H9 (cell line): ENCODE measurements around the gene RNGTT. TPM values are rescaled to one million over a fixed set of nuclear protein-coding genes. Genes with fewer than 3 reads are reported as not detected.

Experiments used
- DNase-seq: peaks from one replicate; pipeline ENCODE4 v3.0.0-alpha.2; 2017
- H2AFZ ChIP-seq: one replicate; pipeline ENCODE4 v1.6.1; 2013; ENCODE audit warnings: mild to moderate bottlenecking, low read length, control low read depth, moderate library complexity
- H2AK5ac ChIP-seq: 2 replicates; pipeline ENCODE4 v1.6.1; 2013; ENCODE audit warnings: low read length, control low read depth, mixed read lengths; ENCODE audit not compliant: insufficient read length
- H2BK120ac ChIP-seq: one replicate; pipeline ENCODE4 v1.6.1; 2013; ENCODE audit warnings: low read depth, mild to moderate bottlenecking, low read length, control low read depth, inconsistent platforms; ENCODE audit not compliant: poor library complexity, severe bottlenecking
- H2BK12ac ChIP-seq: 2 replicates; pipeline ENCODE4 v1.6.1; 2013; ENCODE audit warnings: low read length, control low read depth, mixed read lengths, low read depth; ENCODE audit not compliant: insufficient read length
- H2BK15ac ChIP-seq: 2 replicates; pipeline ENCODE4 v1.6.1; 2013; ENCODE audit warnings: low read depth, low read length, control low read depth
- H2BK20ac ChIP-seq: one replicate; pipeline ENCODE4 v1.6.1; 2013; ENCODE audit warnings: low read depth, mild to moderate bottlenecking, low read length, control low read depth, inconsistent platforms; ENCODE audit not compliant: poor library complexity, severe bottlenecking
- H2BK5ac ChIP-seq: 2 replicates; pipeline ENCODE4 v1.6.1; 2013; ENCODE audit warnings: low read length, control low read depth, mixed read lengths; ENCODE audit not compliant: insufficient read length
- H3K14ac ChIP-seq: 2 replicates; pipeline ENCODE4 v1.6.1; 2013; ENCODE audit warnings: low read length, control low read depth; ENCODE audit not compliant: insufficient read depth
- H3K18ac ChIP-seq: 2 replicates; pipeline ENCODE4 v1.6.1; 2013; ENCODE audit warnings: low read depth, mild to moderate bottlenecking, mixed read lengths, low read length, control low read depth; ENCODE audit not compliant: insufficient read length
- H3K23ac ChIP-seq: 2 replicates; pipeline ENCODE4 v1.6.1; 2013; ENCODE audit warnings: low read length, control low read depth, mixed read lengths, low read depth; ENCODE audit not compliant: insufficient read length
- H3K23me2 ChIP-seq: 2 replicates; pipeline ENCODE4 v1.6.1; 2013; ENCODE audit warnings: low read depth, mild to moderate bottlenecking, mixed read lengths, low read length, control low read depth; ENCODE audit not compliant: insufficient read length, poor library complexity, severe bottlenecking
- H3K27ac ChIP-seq: 2 replicates; pipeline ENCODE4 v1.5.1; 2013; ENCODE audit warnings: low read length, control low read depth, mixed read lengths, low read depth; ENCODE audit not compliant: insufficient read length
- H3K27me3 ChIP-seq: 2 replicates; pipeline ENCODE4 v1.6.1; 2013; ENCODE audit warnings: low read length, control low read depth, inconsistent platforms; ENCODE audit not compliant: insufficient read depth
- H3K4ac ChIP-seq: 2 replicates; pipeline ENCODE4 v1.6.1; 2013; ENCODE audit warnings: low read depth, mild to moderate bottlenecking, control low read depth, inconsistent platforms, low read length, moderate library complexity
- H3K4me1 ChIP-seq: 2 replicates; pipeline ENCODE4 v1.6.1; 2013; ENCODE audit warnings: low read length, control low read depth, inconsistent platforms; ENCODE audit not compliant: insufficient read depth
- H3K4me2 ChIP-seq: 2 replicates; pipeline ENCODE4 v1.6.1; 2013; ENCODE audit warnings: low read length, control low read depth, mixed read lengths; ENCODE audit not compliant: insufficient read length, insufficient read depth
- H3K56ac ChIP-seq: 2 replicates; pipeline ENCODE4 v1.6.1; 2013; ENCODE audit warnings: low read depth, mild to moderate bottlenecking, mixed read lengths, low read length, control low read depth; ENCODE audit not compliant: insufficient read length
- H3K79me1 ChIP-seq: 2 replicates; pipeline ENCODE4 v1.6.1; 2013; ENCODE audit warnings: low read depth, mild to moderate bottlenecking, moderate library complexity, low read length, control low read depth, inconsistent platforms; ENCODE audit not compliant: insufficient read depth, poor library complexity, severe bottlenecking
- H3K79me2 ChIP-seq: 2 replicates; pipeline ENCODE4 v1.6.1; 2013; ENCODE audit warnings: low read length, control low read depth, inconsistent platforms; ENCODE audit not compliant: insufficient read depth
- H3K9ac ChIP-seq: 2 replicates; pipeline ENCODE4 v1.6.1; 2013; ENCODE audit warnings: low read length, control low read depth, mixed read lengths; ENCODE audit not compliant: insufficient read length; ENCODE audit errors: extremely low read depth
- H3K9me3 ChIP-seq: one replicate; pipeline ENCODE4 v1.6.1; 2013; ENCODE audit warnings: low read depth, low read length, inconsistent platforms; ENCODE audit not compliant: control insufficient read depth
- H3T11ph ChIP-seq: one replicate; pipeline ENCODE4 v1.6.1; 2013; ENCODE audit warnings: mild to moderate bottlenecking, low read length, control low read depth, inconsistent platforms
- H4K20me1 ChIP-seq: one replicate; pipeline ENCODE4 v1.6.1; 2013; ENCODE audit not compliant: control insufficient read depth, insufficient read length, insufficient read depth
- H4K5ac ChIP-seq: 2 replicates; pipeline ENCODE4 v1.6.1; 2013; ENCODE audit warnings: low read depth, mild to moderate bottlenecking, mixed read lengths, low read length, control low read depth; ENCODE audit not compliant: insufficient read length
- H4K8ac ChIP-seq: replicated peaks from 2 replicates; pipeline ENCODE4 v1.6.1; 2013; ENCODE audit warnings: low read length, control low read depth, mixed read lengths, low read depth; ENCODE audit not compliant: insufficient read length
- H4K91ac ChIP-seq: 2 replicates; pipeline ENCODE4 v1.6.1; 2013; ENCODE audit warnings: low read depth, mild to moderate bottlenecking, moderate library complexity, mixed read lengths, low read length, control low read depth; ENCODE audit not compliant: insufficient read length
- H3K27ac Mint-ChIP-seq, 3 experiments: 2 replicates in 2 of 3; 3 replicates in 1 of 3; pipeline ENCODE4 v1.8.0; 2020 to 2021; ENCODE audit warnings: mixed read lengths in 3 of 3, mild to moderate bottlenecking in 1 of 3, moderate library complexity in 1 of 3
- H3K27me3 Mint-ChIP-seq: 2 replicates; pipeline ENCODE4 v1.8.0; 2021; ENCODE audit warnings: low read depth, mild to moderate bottlenecking, moderate library complexity, mixed read lengths
- H3K36me3 Mint-ChIP-seq, 3 experiments: 2 replicates in 2 of 3; 3 replicates in 1 of 3; pipeline ENCODE4 v1.8.0; 2020 to 2021; ENCODE audit warnings: low read depth in 3 of 3, mixed read lengths in 3 of 3; ENCODE audit not compliant: insufficient read depth in 1 of 3
- H3K4me1 Mint-ChIP-seq, 2 experiments: 2 replicates each; pipeline ENCODE4 v1.8.0; 2020; ENCODE audit warnings: mixed read lengths in 2 of 2
- H3K4me3 Mint-ChIP-seq, 2 experiments: 2 replicates in 1 of 2; 3 replicates in 1 of 2; pipeline ENCODE4 v1.8.0; 2020 to 2021; ENCODE audit warnings: mild to moderate bottlenecking in 2 of 2, mixed read lengths in 2 of 2, moderate library complexity in 1 of 2
- H3K9me3 Mint-ChIP-seq, 2 experiments: 2 replicates in 1 of 2; 3 replicates in 1 of 2; pipeline ENCODE4 v1.8.0; 2020; ENCODE audit warnings: mild to moderate bottlenecking in 2 of 2, mixed read lengths in 2 of 2, moderate library complexity in 1 of 2
- WGBS: extraction: QIAGEN DNeasy Blood & Tissue Kit; methylation state at CpG from one replicate; pipeline ENCODE4 v1.1.7; 2013; ENCODE audit warnings: missing lambda C conversion rate, low lambda C conversion rate, mixed read lengths; ENCODE audit not compliant: insufficient read length; ENCODE audit errors: extremely low coverage; 5-methylcytosine and 5-hydroxymethylcytosine counted together
- total RNA-seq: library from RNA; stranded (reverse); gene quantifications from 2 replicates; pipeline ENCODE4 v1.2.1, GENCODE V29; 2021
- TF ChIP-seq, protein P1 (sequence below): fragments of 200-600 bp; sonication (generic); conservative IDR thresholded peaks from 3 replicates; pipeline ENCODE4 v1.8.0; 2021; ENCODE audit warnings: antibody characterized with exemption, mild to moderate bottlenecking

RNGTT gene
- total RNA-seq, 1 experiment from 2014 or later: 20.5 TPM

GRCh38 chr6:88953550-88954386, 9.7 kb downstream of the RNGTT start:
- Mint-ChIP-seq H3K4me3 (no peak overlapping the region), H3K9me3 (peaks cover 28 to 33% of the 10 kb centered on the region in 2 experiments), H3K27me3 (no peaks in the 10 kb centered on the region; the same call in 1 of the 2 replicates), H3K36me3 (peaks cover 14 to 44% (median 42%) of the 10 kb centered on the region in 3 experiments), H3K4me1 (peaks cover 17 to 22% of the 10 kb centered on the region in 2 experiments), H3K27ac (no peak overlapping the region)
- no peak overlapping the region for H2BK15ac ChIP-seq
- H4K20me1 ChIP-seq: no peaks in the 10 kb centered on the region
- no peak overlapping the region for H2BK12ac ChIP-seq
- H3K79me1 ChIP-seq: peaks cover 6% of the 10 kb centered on the region
- H4K8ac ChIP-seq: no peak overlapping the region
- no peak overlapping the region for H2BK5ac ChIP-seq
- TF ChIP-seq, protein P1, sequence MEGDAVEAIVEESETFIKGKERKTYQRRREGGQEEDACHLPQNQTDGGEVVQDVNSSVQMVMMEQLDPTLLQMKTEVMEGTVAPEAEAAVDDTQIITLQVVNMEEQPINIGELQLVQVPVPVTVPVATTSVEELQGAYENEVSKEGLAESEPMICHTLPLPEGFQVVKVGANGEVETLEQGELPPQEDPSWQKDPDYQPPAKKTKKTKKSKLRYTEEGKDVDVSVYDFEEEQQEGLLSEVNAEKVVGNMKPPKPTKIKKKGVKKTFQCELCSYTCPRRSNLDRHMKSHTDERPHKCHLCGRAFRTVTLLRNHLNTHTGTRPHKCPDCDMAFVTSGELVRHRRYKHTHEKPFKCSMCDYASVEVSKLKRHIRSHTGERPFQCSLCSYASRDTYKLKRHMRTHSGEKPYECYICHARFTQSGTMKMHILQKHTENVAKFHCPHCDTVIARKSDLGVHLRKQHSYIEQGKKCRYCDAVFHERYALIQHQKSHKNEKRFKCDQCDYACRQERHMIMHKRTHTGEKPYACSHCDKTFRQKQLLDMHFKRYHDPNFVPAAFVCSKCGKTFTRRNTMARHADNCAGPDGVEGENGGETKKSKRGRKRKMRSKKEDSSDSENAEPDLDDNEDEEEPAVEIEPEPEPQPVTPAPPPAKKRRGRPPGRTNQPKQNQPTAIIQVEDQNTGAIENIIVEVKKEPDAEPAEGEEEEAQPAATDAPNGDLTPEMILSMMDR: no peak
- H3K4me1 ChIP-seq: no peaks in the 10 kb centered on the region
- no peak overlapping the region for H3K18ac ChIP-seq
- no peak overlapping the region for H3K14ac ChIP-seq
- no peak overlapping the region for H4K91ac ChIP-seq
- H3K23ac ChIP-seq: no peak overlapping the region
- no peak overlapping the region for H2BK20ac ChIP-seq
- no peak overlapping the region for H2AK5ac ChIP-seq
- no peak overlapping the region for H3K56ac ChIP-seq
- no peak overlapping the region for H2BK120ac ChIP-seq
- H3K79me2 ChIP-seq: peaks cover 4% of the 10 kb centered on the region; the same call in 1 of the 2 replicates
- no peak overlapping the region for H3K4me2 ChIP-seq
- H3K27ac ChIP-seq: no peak overlapping the region
- H3T11ph ChIP-seq: no peak overlapping the region
- no peak overlapping the region for H4K5ac ChIP-seq
- DNase-seq: no peak
- no CpG with 5 or more reads among the region's 2 CpGs for WGBS
- H3K27me3 ChIP-seq: no peaks in the 10 kb centered on the region
- H3K9me3 ChIP-seq: no peaks in the 10 kb centered on the region
- no peaks in the 10 kb centered on the region for H3K23me2 ChIP-seq
- no peak overlapping the region for H3K9ac ChIP-seq
- H2AFZ ChIP-seq: no peak overlapping the region
- H3K4ac ChIP-seq: no peak overlapping the region
